ENCODE data around the gene ZGPAT.
A peak's percentile ranks its signal among the peaks of the same experiment; 100 is the strongest.

The ZGPAT gene

GRCh38 chr20:63747622-63748069 lies 39.8 kb downstream of the ZGPAT start:
- no peak for DNase-seq

- DNase-seq: no peak
These were observed 40.5 kb downstream of the ZGPAT start for GRCh38 chr20:63748070-63748933.

- DNase-seq: no peak
These were observed 41.1 kb downstream of the ZGPAT start for GRCh38 chr20:63748934-63749270.

GRCh38 chr20:63749597-63750508 lies 42.0 kb downstream of the ZGPAT start:
- no peak for DNase-seq

- peak; percentile 62 for DNase-seq
These were observed 43.1 kb downstream of the ZGPAT start for GRCh38 chr20:63750807-63751470.

GRCh38 chr20:63751471-63752271 lies 43.8 kb downstream of the ZGPAT start:
- DNase-seq: no peak

- peak; percentile 52 for DNase-seq
These were observed 44.7 kb downstream of the ZGPAT start for GRCh38 chr20:63752411-63753101.

GRCh38 chr20:63753381-63753780 lies 45.5 kb downstream of the ZGPAT start:
- no peak for DNase-seq

GRCh38 chr20:63754008-63754407 lies 46.2 kb downstream of the ZGPAT start:
- DNase-seq: peak; percentile 76

GRCh38 chr20:63755933-63756647 lies 48.3 kb downstream of the ZGPAT start:
- DNase-seq: no peak

- DNase-seq: no peak
These were observed 48.8 kb downstream of the ZGPAT start for GRCh38 chr20:63756648-63756991.

GRCh38 chr20:63758152-63758551 lies 50.3 kb downstream of the ZGPAT start:
- no peak for DNase-seq

- no peak for DNase-seq
These were observed 51.6 kb downstream of the ZGPAT start for GRCh38 chr20:63759377-63759901.

GRCh38 chr20:63765082-63765873 lies 57.4 kb downstream of the ZGPAT start:
- DNase-seq: no peak

- no peak for DNase-seq
These were observed 58.1 kb downstream of the ZGPAT start for GRCh38 chr20:63765902-63766301.

GRCh38 chr20:63766695-63767426 lies 59.0 kb downstream of the ZGPAT start:
- DNase-seq: no peak

GRCh38 chr20:63767456-63767855 lies 59.6 kb downstream of the ZGPAT start:
- no peak for DNase-seq

GRCh38 chr20:63767886-63768285 lies 60.0 kb downstream of the ZGPAT start:
- no peak for DNase-seq
